Gastroesophageal sphincter (tissue), 3 donors: ENCODE results near the gene EFHC1.

Experiments
- POLR2A ChIP-seq, 2 donors: fragments of 450-650 bp; IDR thresholded peaks; one replicate each; pipeline ENCODE4 v1.6.1; 2017; ENCODE audit warnings: antibody characterized with exemption in 2 of 2, mild to moderate bottlenecking in 2 of 2, moderate library complexity in 1 of 2
- TF ChIP-seq, protein P1 (sequence below), 4 experiments: fragments of 200-600 bp in 2 of 4; fragments of 450-650 bp in 2 of 4; sonication (generic) in 1 of 4; IDR thresholded peaks; one replicate each; pipeline ENCODE4 v1.5.1; 2017 to 2019; ENCODE audit warnings: antibody characterized with exemption in 4 of 4, mild to moderate bottlenecking in 2 of 4, moderate library complexity in 2 of 4

DNA sequence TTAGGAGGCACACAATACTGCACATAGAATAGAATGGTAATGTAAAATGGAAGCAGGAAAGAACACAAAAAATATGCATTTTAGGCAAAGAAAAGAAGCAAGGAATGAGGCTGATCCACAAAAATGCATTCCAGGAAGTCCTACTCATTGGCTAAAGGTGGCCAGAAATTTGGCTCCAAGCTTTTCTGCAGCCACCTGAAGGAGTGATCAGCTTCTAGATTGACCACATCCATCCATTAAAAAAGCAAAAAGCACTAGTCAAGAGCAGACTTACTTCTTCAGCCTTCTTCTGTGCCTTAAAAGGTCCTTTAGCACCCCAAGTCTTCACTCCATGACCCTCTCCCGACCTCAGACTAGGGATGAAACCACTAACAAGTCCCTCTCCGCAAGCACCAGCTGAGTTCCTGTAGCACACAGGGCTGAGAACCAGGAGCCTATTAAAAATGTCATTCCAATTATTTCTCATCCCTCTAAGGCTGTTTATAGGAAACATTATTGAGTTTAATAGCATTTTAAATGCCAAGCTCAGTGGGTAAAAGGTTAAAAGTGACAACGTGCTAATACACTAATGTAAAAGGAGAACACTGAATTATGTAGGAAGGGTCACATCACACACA, 120.3 kb downstream of the EFHC1 start:
- TF ChIP-seq POLR2A (IDR thresholded peaks at IDR 0.05) = no peak
- TF ChIP-seq, protein P1, sequence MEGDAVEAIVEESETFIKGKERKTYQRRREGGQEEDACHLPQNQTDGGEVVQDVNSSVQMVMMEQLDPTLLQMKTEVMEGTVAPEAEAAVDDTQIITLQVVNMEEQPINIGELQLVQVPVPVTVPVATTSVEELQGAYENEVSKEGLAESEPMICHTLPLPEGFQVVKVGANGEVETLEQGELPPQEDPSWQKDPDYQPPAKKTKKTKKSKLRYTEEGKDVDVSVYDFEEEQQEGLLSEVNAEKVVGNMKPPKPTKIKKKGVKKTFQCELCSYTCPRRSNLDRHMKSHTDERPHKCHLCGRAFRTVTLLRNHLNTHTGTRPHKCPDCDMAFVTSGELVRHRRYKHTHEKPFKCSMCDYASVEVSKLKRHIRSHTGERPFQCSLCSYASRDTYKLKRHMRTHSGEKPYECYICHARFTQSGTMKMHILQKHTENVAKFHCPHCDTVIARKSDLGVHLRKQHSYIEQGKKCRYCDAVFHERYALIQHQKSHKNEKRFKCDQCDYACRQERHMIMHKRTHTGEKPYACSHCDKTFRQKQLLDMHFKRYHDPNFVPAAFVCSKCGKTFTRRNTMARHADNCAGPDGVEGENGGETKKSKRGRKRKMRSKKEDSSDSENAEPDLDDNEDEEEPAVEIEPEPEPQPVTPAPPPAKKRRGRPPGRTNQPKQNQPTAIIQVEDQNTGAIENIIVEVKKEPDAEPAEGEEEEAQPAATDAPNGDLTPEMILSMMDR (IDR thresholded peaks at IDR 0.05) = no peak
